Tibial nerve (tissue), 4 donors: ENCODE measurements around the gene NFX1.

Experiments
- CTCF ChIP-seq, 5 experiments: fragments of 200-600 bp in 3 of 5; fragments of 450-650 bp in 2 of 5; sonication (generic) in 3 of 5; IDR thresholded peaks; one replicate each; pipeline ENCODE4 v1.5.1; 2016 to 2019; ENCODE audit warnings: antibody characterized with exemption in 5 of 5, mild to moderate bottlenecking in 3 of 5, moderate library complexity in 2 of 5
- EP300 ChIP-seq, 2 donors: sonication (generic); formaldehyde crosslinking; IDR thresholded peaks; one replicate each; pipeline ENCODE4 v1.6.1; 2017; ENCODE audit warnings: antibody characterized with exemption in 2 of 2, mild to moderate bottlenecking in 1 of 2
- POLR2A ChIP-seq, 2 donors: fragments of 450-650 bp; IDR thresholded peaks; one replicate each; pipeline ENCODE4 v1.6.1; 2017; ENCODE audit warnings: antibody characterized with exemption in 2 of 2, mild to moderate bottlenecking in 2 of 2, moderate library complexity in 2 of 2

- no peak for TF ChIP-seq CTCF (IDR thresholded peaks at IDR 0.05)
- TF ChIP-seq EP300 (IDR thresholded peaks at IDR 0.05): no peak
- TF ChIP-seq POLR2A (IDR thresholded peaks at IDR 0.05): no peak
Observed at GRCh38 chr9:33273266-33273971, 16.9 kb upstream of the NFX1 start.
